T-cell (primary cell): Measurements from ENCODE around the gene POMC. TPM values are rescaled to one million over a fixed set of nuclear protein-coding genes. Genes with fewer than 3 reads are reported as not detected.

ENCODE experiments used
- ATAC-seq, 4 experiments: fragments of 200-7000 bp in 3 of 4; fragments of 150-1000 bp in 1 of 4; cut with Tn5 transposase; replicated peaks in 1 of 4; 1 replicate in 3 of 4; 2 replicates in 1 of 4; pipeline ENCODE4 v1.10.0; 2021; ENCODE audit warnings: moderate library complexity in 3 of 4, mild to moderate bottlenecking in 2 of 4, moderate number of reproducible peaks in 1 of 4
- CTCF ChIA-PET, 2 donors: fragments of 300-600 bp; sonication (Branson Sonifier 250); formaldehyde crosslinking; loops; one replicate each; lab custom pipeline; 2022; ENCODE audit warnings: antibody characterized with exemption in 2 of 2; lab: Charles Lee
- POLR2A ChIA-PET, 2 donors: fragments of 300-600 bp; sonication (Branson Sonifier 250); formaldehyde crosslinking; loops; one replicate each; lab custom pipeline; 2022; ENCODE audit warnings: antibody characterized with exemption in 2 of 2; lab: Charles Lee
- DNase-seq, 35 experiments: peaks; one replicate each; pipeline versions ENCODE4 v3.0.0 to v3.0.0-alpha.2; 2013 to 2023
- H3K27ac ChIP-seq: one replicate; pipeline ENCODE4 v1.5.1; 2013; ENCODE audit warnings: low read length
- H3K27me3 ChIP-seq, 2 experiments: replicated peaks in 1 of 2; 1 replicate in 1 of 2; 2 replicates in 1 of 2; pipeline versions ENCODE4 v1.6.1 to v1.7.0; 2013; ENCODE audit warnings: low read length in 1 of 2, mixed read lengths in 1 of 2; ENCODE audit not compliant: control insufficient read depth in 2 of 2, insufficient read depth in 2 of 2; ENCODE audit errors: extremely low read depth in 1 of 2
- H3K36me3 ChIP-seq, 2 donors: 1 replicate in 1 of 2; 2 replicates in 1 of 2; pipeline versions ENCODE4 v1.6.1 to v1.7.0; 2013; ENCODE audit warnings: low read length in 1 of 2; ENCODE audit not compliant: control insufficient read depth in 2 of 2, insufficient read depth in 1 of 2; ENCODE audit errors: extremely low read depth in 1 of 2
- H3K4me1 ChIP-seq, 2 experiments: 1 replicate in 1 of 2; 2 replicates in 1 of 2; pipeline versions ENCODE4 v1.6.1 to v1.7.0; 2013; ENCODE audit warnings: low read length in 2 of 2, mixed read lengths in 1 of 2; ENCODE audit not compliant: insufficient read depth in 2 of 2, control insufficient read depth in 1 of 2; ENCODE audit errors: extremely low read depth in 1 of 2
- H3K4me3 ChIP-seq, 2 donors: 1 replicate in 1 of 2; 2 replicates in 1 of 2; pipeline versions ENCODE4 v1.5.1 to v1.7.0; 2013; ENCODE audit warnings: mild to moderate bottlenecking in 2 of 2, low read length in 1 of 2, moderate library complexity in 1 of 2; ENCODE audit not compliant: control insufficient read depth in 1 of 2; ENCODE audit errors: extremely low read depth in 1 of 2
- H3K9me3 ChIP-seq: 2 replicates; pipeline ENCODE4 v1.7.0; 2013
- H3K27ac Mint-ChIP-seq, 2 donors: one replicate each; pipeline ENCODE4 v1.8.0; 2020 to 2021; ENCODE audit warnings: mild to moderate bottlenecking in 2 of 2, mixed read lengths in 2 of 2
- H3K27me3 Mint-ChIP-seq, 2 donors: one replicate each; pipeline ENCODE4 v1.8.0; 2021 to 2022; ENCODE audit warnings: mixed read lengths in 2 of 2
- H3K36me3 Mint-ChIP-seq: one replicate; pipeline ENCODE4 v1.8.0; 2021; ENCODE audit warnings: mixed read lengths
- H3K4me1 Mint-ChIP-seq, 3 donors: one replicate each; pipeline ENCODE4 v1.8.0; 2020 to 2022; ENCODE audit warnings: mixed read lengths in 3 of 3, mild to moderate bottlenecking in 1 of 3
- H3K4me3 Mint-ChIP-seq, 3 donors: one replicate each; pipeline ENCODE4 v1.8.0; 2020 to 2022; ENCODE audit warnings: mild to moderate bottlenecking in 3 of 3, mixed read lengths in 3 of 3, moderate library complexity in 3 of 3
- H3K9me3 Mint-ChIP-seq, 3 donors: one replicate each; pipeline ENCODE4 v1.8.0; 2020 to 2022; ENCODE audit warnings: mixed read lengths in 3 of 3
- WGBS: methylation state at CpG from one replicate; pipeline ENCODE4 v1.1.5; 2013; ENCODE audit warnings: missing lambda C conversion rate; ENCODE audit not compliant: insufficient coverage; 5-methylcytosine and 5-hydroxymethylcytosine counted together
- total RNA-seq, 35 experiments: library from RNA in 6 of 35; stranded (reverse) in 6 of 35; fragments of 120-200 nt in 1 of 35; gene quantifications; one replicate each; pipeline versions ENCODE4 v1.2.1 to v1.2.4 and lab custom pipeline; 2013 to 2026

POMC gene
- total RNA-seq, 5 donors from 2014 or later (not counting 1 experiment from before 2014, with no cell fraction given): 2.4 to 7.5 (median 4.8) TPM

- CTCF ChIA-PET: no interaction called here
- Mint-ChIP-seq H3K36me3 (no peaks in the 10 kb centered on the region), H3K4me1 (peaks cover 18 to 22% (median 19%) of the 10 kb centered on the region in 3 donors), H3K27me3 (no peaks in the 10 kb centered on the region), H3K4me3 (no peak overlapping the region), H3K27ac (no peak overlapping the region), H3K9me3 (no peaks in the 10 kb centered on the region)
- Histone ChIP-seq H3K9me3 (no peaks in the 10 kb centered on the region), H3K4me3 (no peak overlapping the region), H3K27ac (no peak overlapping the region), H3K36me3 (no peaks in the 10 kb centered on the region), H3K27me3 (peaks cover 0 to 7% of the 10 kb centered on the region in 2 experiments), H3K4me1 (peaks cover 7 to 12% of the 10 kb centered on the region in 2 experiments)
- POLR2A ChIA-PET: no interaction called here
- DNase-seq: no peak
- WGBS: no CpG with 5 or more reads among the region's 5 CpGs
- ATAC-seq: no peak
Measured at GRCh38 chr2:25198576-25198975, 30.2 kb upstream of the POMC start.

DNA sequence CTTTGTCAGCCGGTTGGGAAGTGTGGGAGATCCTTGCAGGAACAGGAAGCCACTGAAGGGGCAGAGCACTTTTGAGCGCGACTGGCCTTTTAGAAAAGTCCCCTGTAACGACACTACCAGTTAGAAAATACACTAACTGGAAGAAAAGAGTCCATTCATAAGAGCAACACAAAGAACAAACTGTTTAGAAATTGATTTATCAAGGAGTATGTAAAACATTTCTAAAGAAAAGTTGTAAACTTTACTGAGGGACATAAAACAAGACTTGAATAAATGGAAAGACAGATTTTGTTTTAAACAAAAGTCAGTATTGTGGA, 29.8 kb upstream of the POMC start:
- DNase-seq (no peak), ATAC-seq (no peak)
- Histone ChIP-seq H3K4me1 (peaks cover 7 to 12% of the 10 kb centered on the region in 2 experiments), H3K4me3 (no peak overlapping the region), H3K27me3 (peaks cover 0 to 7% of the 10 kb centered on the region in 2 experiments), H3K36me3 (no peaks in the 10 kb centered on the region), H3K27ac (no peak overlapping the region), H3K9me3 (no peaks in the 10 kb centered on the region)
- ChIA-PET CTCF (no interaction called here), POLR2A (no interaction called here)
- H3K9me3 Mint-ChIP-seq: no peaks in the 10 kb centered on the region
- WGBS: no CpG with 5 or more reads among the region's 4 CpGs
- H3K36me3 Mint-ChIP-seq: no peaks in the 10 kb centered on the region
- H3K4me3 Mint-ChIP-seq: no peak overlapping the region
- no peaks in the 10 kb centered on the region for H3K27me3 Mint-ChIP-seq
- H3K4me1 Mint-ChIP-seq: peaks cover 15 to 19% (median 19%) of the 10 kb centered on the region in 3 donors
- H3K27ac Mint-ChIP-seq: no peak overlapping the region

DNA sequence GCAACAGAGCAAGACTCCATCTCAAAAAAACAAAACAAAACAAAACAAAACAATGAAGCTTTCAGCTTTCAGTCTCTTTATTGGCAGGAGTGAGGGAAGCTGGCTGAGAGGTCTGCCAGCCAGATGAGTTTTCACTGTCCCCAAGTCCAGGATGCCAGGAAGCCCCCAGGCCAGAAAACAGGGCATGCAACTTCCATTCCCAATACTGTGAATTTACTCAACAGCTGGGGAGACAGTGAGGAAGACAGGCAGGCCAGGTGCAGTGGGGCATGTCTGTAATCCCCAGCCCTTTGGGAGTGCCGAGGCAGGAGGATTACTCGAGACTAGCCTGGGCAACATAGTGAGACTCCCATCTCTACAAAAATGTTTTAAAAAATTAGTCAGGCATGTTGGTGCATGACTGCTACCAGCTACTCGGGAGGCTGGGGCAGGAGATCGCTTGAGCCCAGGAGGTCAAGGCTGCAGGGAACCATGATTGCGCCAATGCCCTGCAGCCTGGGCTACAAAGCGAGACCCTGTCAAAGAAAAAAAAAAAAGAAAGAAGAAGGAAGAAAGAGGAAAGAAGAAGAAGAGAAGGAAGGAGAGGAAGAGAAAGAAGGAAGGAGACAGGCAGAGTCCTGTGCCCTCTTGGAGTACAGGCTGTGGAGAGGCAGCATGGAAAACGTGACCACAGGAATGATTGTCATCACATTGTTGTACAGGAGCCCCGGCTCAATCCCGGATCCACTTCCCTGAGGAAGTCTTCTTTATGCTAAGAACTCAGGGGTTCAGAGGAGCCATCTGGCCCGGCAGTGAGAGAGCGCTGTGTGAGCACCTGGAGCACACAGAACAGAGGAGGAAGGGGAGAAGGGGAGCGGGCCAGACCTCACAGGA, 29.2 kb upstream of the POMC start:
- Histone ChIP-seq H3K4me1 (peaks cover 5 to 12% of the 10 kb centered on the region in 2 experiments), H3K4me3 (no peak overlapping the region), H3K27me3 (peaks cover 0 to 7% of the 10 kb centered on the region in 2 experiments), H3K9me3 (no peaks in the 10 kb centered on the region), H3K36me3 (no peaks in the 10 kb centered on the region), H3K27ac (no peak overlapping the region)
- Mint-ChIP-seq H3K9me3 (no peaks in the 10 kb centered on the region), H3K4me1 (peaks cover 14 to 19% (median 17%) of the 10 kb centered on the region in 3 donors), H3K36me3 (no peaks in the 10 kb centered on the region), H3K4me3 (no peak overlapping the region), H3K27me3 (no peaks in the 10 kb centered on the region), H3K27ac (no peak overlapping the region)
- no peak for DNase-seq
- no peak for ATAC-seq
- 68% methylated on average over 10 of the region's 12 CpGs for WGBS
- CTCF ChIA-PET: interaction anchor here (0.6 to 2.5 kb wide), 8 partner anchors 14 to 1653 kb away, joined by 3 to 15 read pairs (median 3); no protein-coding TSS in a partner anchor
- POLR2A ChIA-PET: no interaction called here

DNA sequence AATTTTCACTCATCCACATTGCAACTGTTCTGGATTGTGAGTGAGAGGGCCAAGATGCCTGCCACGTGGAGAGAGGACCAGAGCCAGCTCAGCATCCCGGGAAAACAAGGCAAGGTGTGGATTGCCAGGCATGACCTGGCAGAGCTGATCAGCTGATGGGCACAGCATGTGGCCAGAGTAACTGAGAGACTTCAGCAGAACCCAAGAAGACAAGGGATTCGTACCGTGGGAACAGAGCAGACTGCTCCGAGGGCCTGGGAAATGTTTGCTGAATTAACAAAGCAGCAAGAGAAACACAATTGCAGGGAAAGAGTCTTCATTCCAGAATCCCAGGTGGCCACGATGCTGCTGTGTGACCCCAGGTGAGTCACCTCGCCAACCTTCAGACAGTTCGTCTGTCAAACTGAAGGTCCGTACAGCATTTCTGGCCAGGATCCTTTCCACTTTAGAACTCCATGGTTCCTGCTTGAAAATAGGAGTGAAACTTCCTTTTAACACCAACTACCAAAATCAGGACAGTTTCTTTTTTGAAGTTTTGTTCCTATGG, 26.3 kb upstream of the POMC start:
- CTCF ChIA-PET: no interaction called here
- H3K4me1 Mint-ChIP-seq: peaks cover 4 to 10% (median 7%) of the 10 kb centered on the region in 3 donors
- POLR2A ChIA-PET: no interaction called here
- Histone ChIP-seq H3K27ac (no peak overlapping the region), H3K4me3 (no peak overlapping the region), H3K36me3 (no peaks in the 10 kb centered on the region), H3K27me3 (peaks cover 0 to 7% of the 10 kb centered on the region in 2 experiments), H3K9me3 (no peaks in the 10 kb centered on the region), H3K4me1 (peaks cover 0 to 3% of the 10 kb centered on the region in 2 experiments)
- no peak overlapping the region for H3K4me3 Mint-ChIP-seq
- ATAC-seq (no peak), DNase-seq (no peak)
- WGBS: 93% methylated on average over 9 of the region's 9 CpGs
- no peaks in the 10 kb centered on the region for H3K36me3 Mint-ChIP-seq
- no peaks in the 10 kb centered on the region for H3K27me3 Mint-ChIP-seq
- no peaks in the 10 kb centered on the region for H3K9me3 Mint-ChIP-seq
- H3K27ac Mint-ChIP-seq: no peak overlapping the region

DNA sequence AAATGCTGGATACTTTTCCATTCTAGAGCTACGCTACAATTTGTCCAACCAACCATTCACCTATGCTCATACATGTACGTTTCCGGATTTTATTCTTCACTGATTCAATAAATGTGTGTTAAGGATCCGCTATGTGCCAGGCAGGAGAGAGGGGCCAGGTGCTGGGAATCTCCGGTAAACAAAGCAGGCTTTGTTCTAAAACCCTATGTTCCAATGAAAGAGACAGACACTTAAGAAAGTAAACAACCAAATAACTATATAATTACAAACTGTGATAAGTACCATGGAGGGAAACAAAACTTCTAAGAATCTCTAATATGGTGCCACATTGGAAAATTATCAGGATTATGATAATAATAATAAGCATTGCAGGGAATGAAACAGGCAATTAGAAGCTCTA, 22.2 kb upstream of the POMC start:
- no peak for DNase-seq
- no peak overlapping the region for H3K4me3 Mint-ChIP-seq
- Histone ChIP-seq H3K9me3 (no peaks in the 10 kb centered on the region), H3K27me3 (no peaks in the 10 kb centered on the region), H3K4me3 (no peak overlapping the region), H3K4me1 (no peaks in the 10 kb centered on the region), H3K27ac (no peak overlapping the region), H3K36me3 (no peaks in the 10 kb centered on the region)
- ChIA-PET CTCF (interaction anchor here in 1 of 2 donors (0.6 kb wide), 1 partner anchor 207 kb away, joined by 11 read pairs; no protein-coding TSS in a partner anchor), POLR2A (no interaction called here)
- ATAC-seq: no peak
- H3K36me3 Mint-ChIP-seq: no peaks in the 10 kb centered on the region
- 80% methylated on average over 1 of the region's 5 CpGs for WGBS
- H3K27ac Mint-ChIP-seq: no peak overlapping the region
- no peaks in the 10 kb centered on the region for H3K4me1 Mint-ChIP-seq
- peaks cover 0 to 2% of the 10 kb centered on the region in 2 donors for H3K27me3 Mint-ChIP-seq
- no peaks in the 10 kb centered on the region for H3K9me3 Mint-ChIP-seq

- CTCF ChIA-PET: no interaction called here
- no peak for DNase-seq
- no peaks in the 10 kb centered on the region for H3K9me3 Mint-ChIP-seq
- H3K27me3 ChIP-seq: peaks cover 0 to 3% of the 10 kb centered on the region in 2 experiments
- no peaks in the 10 kb centered on the region for H3K4me1 Mint-ChIP-seq
- H3K36me3 ChIP-seq: no peaks in the 10 kb centered on the region
- H3K4me3 ChIP-seq: no peak overlapping the region
- H3K27ac ChIP-seq: no peak overlapping the region
- no peak overlapping the region for H3K4me3 Mint-ChIP-seq
- H3K36me3 Mint-ChIP-seq: no peaks in the 10 kb centered on the region
- no peaks in the 10 kb centered on the region for H3K9me3 ChIP-seq
- H3K27me3 Mint-ChIP-seq: peaks cover 2 to 4% of the 10 kb centered on the region in 2 donors
- no peak for ATAC-seq
- POLR2A ChIA-PET: no interaction called here
- H3K27ac Mint-ChIP-seq: no peak overlapping the region
- WGBS: no CpG with 5 or more reads among the region's 4 CpGs
- H3K4me1 ChIP-seq: no peaks in the 10 kb centered on the region
Measured at GRCh38 chr2:25188405-25188804, 20.0 kb upstream of the POMC start.
